ENCODE measurements around the gene BOD1L2. TPM values are rescaled to one million over a fixed set of nuclear protein-coding genes. Genes with fewer than 3 reads are reported as not detected.

Gene BOD1L2
- total RNA-seq (2022; extraction: Qiagen RNA extraction; ENCODE audit: low read depth): not detected in 5 replicates

DNA sequence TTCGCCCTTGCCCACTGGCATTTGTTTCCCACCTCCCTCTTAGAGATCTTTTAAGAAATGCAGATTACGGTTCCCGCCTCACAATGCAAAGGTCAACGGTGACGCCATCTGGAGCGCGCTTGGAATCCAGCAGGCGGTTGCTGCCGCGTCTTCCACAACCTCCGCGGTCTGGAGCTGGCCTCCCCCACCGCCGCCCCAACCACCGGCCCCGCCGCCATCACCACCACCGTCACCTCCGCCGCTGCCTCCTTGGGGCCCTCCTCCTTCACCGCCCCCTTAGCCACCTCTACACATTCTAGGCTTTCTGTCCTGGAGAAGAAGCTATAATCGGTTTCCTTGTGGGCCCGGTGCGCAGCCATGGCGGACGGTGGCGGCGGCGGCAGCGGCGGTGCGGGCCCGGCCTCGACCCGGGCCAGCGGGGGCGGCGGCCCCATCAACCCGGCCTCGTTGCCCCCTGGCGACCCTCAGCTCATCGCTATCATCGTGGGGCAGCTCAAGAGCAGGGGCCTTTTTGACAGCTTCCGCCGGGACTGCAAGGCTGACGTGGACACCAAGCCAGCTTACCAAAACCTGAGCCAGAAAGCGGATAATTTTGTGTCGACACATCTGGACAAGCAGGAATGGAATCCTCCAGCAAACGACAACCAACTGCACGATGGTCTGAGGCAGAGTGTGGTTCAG is at the start of gene BOD1L2:
Gene BOD1L2, plus strand, starts transcription at position 132 of the 681 bp plus-strand sequence. Its CDS starts 226 bp downstream, at position 358.

Other genes with a start within 250 kb of the BOD1L2 start
- gene ST8SIA3, start 205.5 kb downstream of the BOD1L2 start, total RNA-seq (2022; extraction: Qiagen RNA extraction; ENCODE audit: low read depth): not detected in 5 replicates

Measured in A549 treated with CpdA at 1 μM for 4 hours (cell line).